K562 (cell line): Measurements from ENCODE around the gene TMIGD2. TPM values are rescaled to one million over a fixed set of nuclear protein-coding genes. Genes with fewer than 3 reads are reported as not detected.
A peak's percentile ranks its signal among the peaks of the same experiment; 100 is the strongest.

ENCODE experiments used
- ATF1 ChIP-seq, 2 experiments: fragments of 450-650 bp in 1 of 2; IDR thresholded peaks; 2 replicates each; pipeline ENCODE4 v1.6.1; 2016; ENCODE audit warnings: missing compliant biosample characterization in 1 of 2, missing genetic modification characterization in 1 of 2
- BRCA1 ChIP-seq, 2 experiments: fragments of 450-650 bp in 1 of 2; sonication (generic) in 1 of 2; formaldehyde crosslinking in 1 of 2; IDR thresholded peaks; 2 replicates each; pipeline versions ENCODE4 v1.5.0 to v1.6.1; 2017 to 2020; ENCODE audit warnings: mild to moderate bottlenecking in 1 of 2, missing genetic modification reagents in 1 of 2
- CBFB ChIP-seq: sonication (generic); formaldehyde crosslinking; IDR thresholded peaks from 2 replicates; pipeline ENCODE4 v1.4.0; 2020; ENCODE audit warnings: mild to moderate bottlenecking, missing genetic modification reagents
- NCOA4 ChIP-seq: fragments of 450-650 bp; IDR thresholded peaks from 2 replicates; pipeline ENCODE4 v1.6.1; 2018; ENCODE audit warnings: mild to moderate bottlenecking; ENCODE audit not compliant: partially characterized antibody
- POLR2A ChIP-seq: fragments of 450-650 bp; conservative IDR thresholded peaks from 2 replicates; pipeline ENCODE4 v1.6.1; 2016
- RBFOX2 ChIP-seq: fragments of 200-400 bp; formaldehyde crosslinking; IDR thresholded peaks from 2 replicates; pipeline ENCODE4 v1.6.1; 2017; ENCODE audit warnings: low read depth, mild to moderate bottlenecking, low read length, moderate library complexity
- REST ChIP-seq, 2 experiments: fragments of 450-650 bp; formaldehyde crosslinking in 1 of 2; IDR thresholded peaks; 2 replicates each; pipeline versions ENCODE4 v1.4.0 to v1.6.1; 2014 to 2020; ENCODE audit warnings: mild to moderate bottlenecking in 2 of 2, borderline replicate concordance in 1 of 2, low read depth in 1 of 2
- SP2 ChIP-seq: IDR thresholded peaks from 2 replicates; pipeline ENCODE4 v1.6.1; 2011; ENCODE audit warnings: mild to moderate bottlenecking, low read depth, low read length, moderate library complexity; ENCODE audit not compliant: poor library complexity, severe bottlenecking; ENCODE audit errors: extremely low read depth
- STAT5A ChIP-seq: IDR thresholded peaks from 2 replicates; pipeline ENCODE4 v1.6.1; 2012; ENCODE audit warnings: low read length, inconsistent platforms, borderline replicate concordance
- U2AF2 ChIP-seq: fragments of 200-400 bp; formaldehyde crosslinking; optimal IDR thresholded peaks from 2 replicates; pipeline ENCODE3; 2017; ENCODE audit warnings: low read depth, mild to moderate bottlenecking, low read length
- ZNF12 ChIP-seq: sonication (generic); formaldehyde crosslinking; IDR thresholded peaks from 2 replicates; pipeline ENCODE4 v1.4.0; 2020; ENCODE audit warnings: mild to moderate bottlenecking, missing genetic modification reagents
- ZNF77 ChIP-seq: fragments of 250-450 bp; sonication (Bioruptor Pico); IDR thresholded peaks from 2 replicates; pipeline ENCODE4 v1.5.0; 2020
- ZSCAN32 ChIP-seq: fragments of 450-650 bp; formaldehyde crosslinking; IDR thresholded peaks from 2 replicates; pipeline ENCODE4 v1.4.0; 2020; ENCODE audit warnings: mild to moderate bottlenecking, moderate library complexity
- polyA plus RNA-seq, 8 experiments: library from polyadenylated mRNA; depleted of rRNA in 4 of 8; stranded (reverse) in 5 of 8; unstranded in 3 of 8; fragments of >200 nt; fragmentation: Nextera tagmentation in 2 of 8; fragmentation: Illumina TruSeq in 1 of 8; extraction: Ambion mirVana in 2 of 8; extraction: Trizol in 1 of 8; gene quantifications; 2 replicates each; pipeline versions ENCODE4 v1.2.1 to v1.2.3, GENCODE V29; 2011 to 2014; ENCODE audit warnings: inconsistent platforms in 1 of 8, missing spikeins in 1 of 8
- total RNA-seq, 7 experiments: library from RNA; depleted of rRNA in 6 of 7; stranded (reverse); fragments of >200 nt in 6 of 7; fragmentation: Illumina TruSeq in 2 of 7; extraction: Trizol in 2 of 7; gene quantifications; 2 replicates each; pipeline versions ENCODE4 v1.2.1 to v1.2.3, GENCODE V29; 2011 to 2021; ENCODE audit warnings: low replicate concordance in 1 of 7
- TF ChIP-seq, protein P1 (sequence below): fragments of 200-800 bp; sonication (Bioruptor generic); IDR thresholded peaks from 2 replicates; pipeline ENCODE4 v1.6.1; 2016; ENCODE audit warnings: missing genetic modification characterization, missing compliant biosample characterization

The TMIGD2 gene
- total and polyA plus RNA-seq, 9 of the 15 experiments (the other 6 are each of a cell fraction or from before 2014, with no cell fraction given), result not detected

DNA sequence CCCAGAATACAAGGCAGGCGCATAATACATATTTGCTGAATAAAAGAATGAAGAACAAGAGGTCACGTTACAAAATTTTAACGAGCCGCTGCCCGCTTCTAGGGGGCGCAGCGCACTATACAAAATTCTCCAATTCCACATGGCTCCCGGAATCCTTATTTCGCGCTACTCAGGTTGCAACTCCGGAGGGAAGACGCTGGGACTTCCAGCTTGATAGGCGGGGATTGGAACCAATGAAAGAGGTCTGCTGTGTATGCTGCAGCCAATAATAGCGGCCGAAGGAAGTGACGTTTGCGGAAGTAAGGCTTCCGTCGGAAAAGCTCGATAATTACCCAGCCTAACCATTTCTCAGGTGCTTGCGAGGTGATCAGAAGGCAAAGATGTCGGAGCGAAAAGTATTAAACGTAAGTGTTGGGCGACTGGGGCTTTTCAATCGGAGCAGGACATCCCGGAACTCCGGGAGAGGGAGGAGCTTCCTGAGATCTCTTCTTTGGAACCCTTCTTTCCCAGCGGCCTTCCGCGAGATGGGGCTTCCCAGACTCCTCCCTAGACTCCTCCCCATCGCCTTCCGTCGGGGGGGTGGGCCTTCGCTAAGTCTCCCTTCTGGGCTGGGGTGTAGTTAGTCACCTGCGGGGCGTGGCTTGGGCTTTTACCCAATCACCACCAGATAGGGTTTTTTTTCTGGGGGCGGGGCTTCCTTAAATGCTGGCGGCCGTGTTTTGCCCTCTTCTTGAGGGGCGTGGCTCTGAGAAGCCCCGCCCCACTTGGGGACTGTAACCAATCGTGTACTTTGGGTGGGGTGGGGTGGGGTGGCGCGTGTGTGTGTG, 55.2 kb downstream of the TMIGD2 start, which contains the start of gene YJU2 (continued):
- TF ChIP-seq, protein P1, sequence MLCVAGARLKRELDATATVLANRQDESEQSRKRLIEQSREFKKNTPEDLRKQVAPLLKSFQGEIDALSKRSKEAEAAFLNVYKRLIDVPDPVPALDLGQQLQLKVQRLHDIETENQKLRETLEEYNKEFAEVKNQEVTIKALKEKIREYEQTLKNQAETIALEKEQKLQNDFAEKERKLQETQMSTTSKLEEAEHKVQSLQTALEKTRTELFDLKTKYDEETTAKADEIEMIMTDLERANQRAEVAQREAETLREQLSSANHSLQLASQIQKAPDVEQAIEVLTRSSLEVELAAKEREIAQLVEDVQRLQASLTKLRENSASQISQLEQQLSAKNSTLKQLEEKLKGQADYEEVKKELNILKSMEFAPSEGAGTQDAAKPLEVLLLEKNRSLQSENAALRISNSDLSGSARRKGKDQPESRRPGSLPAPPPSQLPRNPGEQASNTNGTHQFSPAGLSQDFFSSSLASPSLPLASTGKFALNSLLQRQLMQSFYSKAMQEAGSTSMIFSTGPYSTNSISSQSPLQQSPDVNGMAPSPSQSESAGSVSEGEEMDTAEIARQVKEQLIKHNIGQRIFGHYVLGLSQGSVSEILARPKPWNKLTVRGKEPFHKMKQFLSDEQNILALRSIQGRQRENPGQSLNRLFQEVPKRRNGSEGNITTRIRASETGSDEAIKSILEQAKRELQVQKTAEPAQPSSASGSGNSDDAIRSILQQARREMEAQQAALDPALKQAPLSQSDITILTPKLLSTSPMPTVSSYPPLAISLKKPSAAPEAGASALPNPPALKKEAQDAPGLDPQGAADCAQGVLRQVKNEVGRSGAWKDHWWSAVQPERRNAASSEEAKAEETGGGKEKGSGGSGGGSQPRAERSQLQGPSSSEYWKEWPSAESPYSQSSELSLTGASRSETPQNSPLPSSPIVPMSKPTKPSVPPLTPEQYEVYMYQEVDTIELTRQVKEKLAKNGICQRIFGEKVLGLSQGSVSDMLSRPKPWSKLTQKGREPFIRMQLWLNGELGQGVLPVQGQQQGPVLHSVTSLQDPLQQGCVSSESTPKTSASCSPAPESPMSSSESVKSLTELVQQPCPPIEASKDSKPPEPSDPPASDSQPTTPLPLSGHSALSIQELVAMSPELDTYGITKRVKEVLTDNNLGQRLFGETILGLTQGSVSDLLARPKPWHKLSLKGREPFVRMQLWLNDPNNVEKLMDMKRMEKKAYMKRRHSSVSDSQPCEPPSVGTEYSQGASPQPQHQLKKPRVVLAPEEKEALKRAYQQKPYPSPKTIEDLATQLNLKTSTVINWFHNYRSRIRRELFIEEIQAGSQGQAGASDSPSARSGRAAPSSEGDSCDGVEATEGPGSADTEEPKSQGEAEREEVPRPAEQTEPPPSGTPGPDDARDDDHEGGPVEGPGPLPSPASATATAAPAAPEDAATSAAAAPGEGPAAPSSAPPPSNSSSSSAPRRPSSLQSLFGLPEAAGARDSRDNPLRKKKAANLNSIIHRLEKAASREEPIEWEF (CRISPR knock-in tag), result no peak
- no peak for TF ChIP-seq NCOA4
- TF ChIP-seq ZNF77 (CRISPR knock-in tag), result no peak
- TF ChIP-seq CBFB, result no peak
- peak; percentile 81 for TF ChIP-seq RBFOX2
- TF ChIP-seq U2AF2, result no peak
- TF ChIP-seq POLR2A, result peak; percentile 93
- peak; percentile 94 for TF ChIP-seq SP2
- TF ChIP-seq ATF1 (CRISPR knock-in tag; IDR thresholded peaks at IDR 0.05), result no peak; the same call in 1 of the 2 replicates
- peak; percentile 99 for TF ChIP-seq ATF1 (tag; IDR thresholded peaks at IDR 0.05)
- TF ChIP-seq STAT5A, result no peak; the same call in 1 of the 2 replicates
- TF ChIP-seq ZSCAN32, result no peak
- TF ChIP-seq BRCA1 (IDR thresholded peaks at IDR 0.05), result no peak
- no peak for TF ChIP-seq BRCA1 (CRISPR knock-in tag; IDR thresholded peaks at IDR 0.05)
- TF ChIP-seq ZNF12, result no peak
- TF ChIP-seq REST (IDR thresholded peaks at IDR 0.05; ENCODE audit: borderline replicate concordance), result no peak
- no peak for TF ChIP-seq REST (CRISPR knock-in tag; IDR thresholded peaks at IDR 0.05; ENCODE audit: low read depth)
